H1 (cell line): ENCODE measurements around the gene UBN1. TPM values are rescaled to one million over a fixed set of nuclear protein-coding genes. Genes with fewer than 3 reads are reported as not detected.

Experiments used
- KDM1A ChIP-seq: fragments of 200-600, 300-600 bp; sonication (generic); IDR thresholded peaks from 2 replicates; pipeline ENCODE4 v1.7.1; 2016; ENCODE audit warnings: mild to moderate bottlenecking, low read length, borderline replicate concordance
- TBP ChIP-seq: IDR thresholded peaks from 2 replicates; pipeline ENCODE4 v1.6.1; 2011; ENCODE audit warnings: low read depth, low read length, improper control_type of control experiment
- polyA plus RNA-seq, 7 experiments: library from polyadenylated mRNA; depleted of rRNA in 3 of 7; stranded (reverse) in 5 of 7; unstranded in 2 of 7; fragments of >200 nt in 5 of 7; fragments of 200-250 nt in 2 of 7; gene quantifications; 1 replicate in 5 of 7; 2 replicates in 1 of 7; 4 replicates in 1 of 7; pipeline versions ENCODE4 v1.2.1 to v1.2.3, GENCODE V29; 2011 to 2013; ENCODE audit warnings: missing spikeins in 2 of 7, mixed read lengths in 2 of 7
- total RNA-seq: library from RNA; stranded (reverse); fragmentation: NEBNext Ultra II Directional; extraction: Animal tissue kit (Norgen Biotek cat#: 25700); gene quantifications from 2 replicates; pipeline ENCODE4 v1.2.1, GENCODE V29; 2021
- TF ChIP-seq, protein P1 (sequence below): fragments of 300-600 bp; sonication (generic); IDR thresholded peaks from 2 replicates; pipeline ENCODE4 v1.7.1; 2012; ENCODE audit warnings: low read length, moderate library complexity, mild to moderate bottlenecking, inconsistent platforms; ENCODE audit not compliant: insufficient replicate concordance

The UBN1 gene
- total and polyA plus RNA-seq, 2 of the 8 experiments (the other 6 are each of a cell fraction or from before 2014, with no cell fraction given), result 16.2 to 37.0 TPM

DNA sequence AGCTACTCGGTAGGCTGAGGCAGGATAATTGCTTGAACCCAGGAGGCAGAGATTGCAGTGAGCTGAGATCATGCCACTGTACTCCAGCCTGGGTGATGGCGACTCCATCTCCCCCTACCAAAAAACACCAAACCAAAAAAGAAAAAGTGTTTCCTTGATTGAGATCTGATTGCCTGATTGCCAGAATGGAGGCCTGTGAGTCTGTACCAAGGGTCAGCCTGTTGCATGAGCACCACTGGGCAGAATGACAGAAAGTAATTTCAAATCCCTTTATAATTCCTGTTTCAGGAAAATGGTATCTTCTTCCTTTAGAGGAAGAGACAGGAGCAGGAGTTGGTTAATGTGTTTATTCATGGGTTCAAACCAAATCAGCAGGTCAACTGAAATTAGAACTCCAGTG, 8.5 kb downstream of the UBN1 start (continued):
- TF ChIP-seq, protein P1, sequence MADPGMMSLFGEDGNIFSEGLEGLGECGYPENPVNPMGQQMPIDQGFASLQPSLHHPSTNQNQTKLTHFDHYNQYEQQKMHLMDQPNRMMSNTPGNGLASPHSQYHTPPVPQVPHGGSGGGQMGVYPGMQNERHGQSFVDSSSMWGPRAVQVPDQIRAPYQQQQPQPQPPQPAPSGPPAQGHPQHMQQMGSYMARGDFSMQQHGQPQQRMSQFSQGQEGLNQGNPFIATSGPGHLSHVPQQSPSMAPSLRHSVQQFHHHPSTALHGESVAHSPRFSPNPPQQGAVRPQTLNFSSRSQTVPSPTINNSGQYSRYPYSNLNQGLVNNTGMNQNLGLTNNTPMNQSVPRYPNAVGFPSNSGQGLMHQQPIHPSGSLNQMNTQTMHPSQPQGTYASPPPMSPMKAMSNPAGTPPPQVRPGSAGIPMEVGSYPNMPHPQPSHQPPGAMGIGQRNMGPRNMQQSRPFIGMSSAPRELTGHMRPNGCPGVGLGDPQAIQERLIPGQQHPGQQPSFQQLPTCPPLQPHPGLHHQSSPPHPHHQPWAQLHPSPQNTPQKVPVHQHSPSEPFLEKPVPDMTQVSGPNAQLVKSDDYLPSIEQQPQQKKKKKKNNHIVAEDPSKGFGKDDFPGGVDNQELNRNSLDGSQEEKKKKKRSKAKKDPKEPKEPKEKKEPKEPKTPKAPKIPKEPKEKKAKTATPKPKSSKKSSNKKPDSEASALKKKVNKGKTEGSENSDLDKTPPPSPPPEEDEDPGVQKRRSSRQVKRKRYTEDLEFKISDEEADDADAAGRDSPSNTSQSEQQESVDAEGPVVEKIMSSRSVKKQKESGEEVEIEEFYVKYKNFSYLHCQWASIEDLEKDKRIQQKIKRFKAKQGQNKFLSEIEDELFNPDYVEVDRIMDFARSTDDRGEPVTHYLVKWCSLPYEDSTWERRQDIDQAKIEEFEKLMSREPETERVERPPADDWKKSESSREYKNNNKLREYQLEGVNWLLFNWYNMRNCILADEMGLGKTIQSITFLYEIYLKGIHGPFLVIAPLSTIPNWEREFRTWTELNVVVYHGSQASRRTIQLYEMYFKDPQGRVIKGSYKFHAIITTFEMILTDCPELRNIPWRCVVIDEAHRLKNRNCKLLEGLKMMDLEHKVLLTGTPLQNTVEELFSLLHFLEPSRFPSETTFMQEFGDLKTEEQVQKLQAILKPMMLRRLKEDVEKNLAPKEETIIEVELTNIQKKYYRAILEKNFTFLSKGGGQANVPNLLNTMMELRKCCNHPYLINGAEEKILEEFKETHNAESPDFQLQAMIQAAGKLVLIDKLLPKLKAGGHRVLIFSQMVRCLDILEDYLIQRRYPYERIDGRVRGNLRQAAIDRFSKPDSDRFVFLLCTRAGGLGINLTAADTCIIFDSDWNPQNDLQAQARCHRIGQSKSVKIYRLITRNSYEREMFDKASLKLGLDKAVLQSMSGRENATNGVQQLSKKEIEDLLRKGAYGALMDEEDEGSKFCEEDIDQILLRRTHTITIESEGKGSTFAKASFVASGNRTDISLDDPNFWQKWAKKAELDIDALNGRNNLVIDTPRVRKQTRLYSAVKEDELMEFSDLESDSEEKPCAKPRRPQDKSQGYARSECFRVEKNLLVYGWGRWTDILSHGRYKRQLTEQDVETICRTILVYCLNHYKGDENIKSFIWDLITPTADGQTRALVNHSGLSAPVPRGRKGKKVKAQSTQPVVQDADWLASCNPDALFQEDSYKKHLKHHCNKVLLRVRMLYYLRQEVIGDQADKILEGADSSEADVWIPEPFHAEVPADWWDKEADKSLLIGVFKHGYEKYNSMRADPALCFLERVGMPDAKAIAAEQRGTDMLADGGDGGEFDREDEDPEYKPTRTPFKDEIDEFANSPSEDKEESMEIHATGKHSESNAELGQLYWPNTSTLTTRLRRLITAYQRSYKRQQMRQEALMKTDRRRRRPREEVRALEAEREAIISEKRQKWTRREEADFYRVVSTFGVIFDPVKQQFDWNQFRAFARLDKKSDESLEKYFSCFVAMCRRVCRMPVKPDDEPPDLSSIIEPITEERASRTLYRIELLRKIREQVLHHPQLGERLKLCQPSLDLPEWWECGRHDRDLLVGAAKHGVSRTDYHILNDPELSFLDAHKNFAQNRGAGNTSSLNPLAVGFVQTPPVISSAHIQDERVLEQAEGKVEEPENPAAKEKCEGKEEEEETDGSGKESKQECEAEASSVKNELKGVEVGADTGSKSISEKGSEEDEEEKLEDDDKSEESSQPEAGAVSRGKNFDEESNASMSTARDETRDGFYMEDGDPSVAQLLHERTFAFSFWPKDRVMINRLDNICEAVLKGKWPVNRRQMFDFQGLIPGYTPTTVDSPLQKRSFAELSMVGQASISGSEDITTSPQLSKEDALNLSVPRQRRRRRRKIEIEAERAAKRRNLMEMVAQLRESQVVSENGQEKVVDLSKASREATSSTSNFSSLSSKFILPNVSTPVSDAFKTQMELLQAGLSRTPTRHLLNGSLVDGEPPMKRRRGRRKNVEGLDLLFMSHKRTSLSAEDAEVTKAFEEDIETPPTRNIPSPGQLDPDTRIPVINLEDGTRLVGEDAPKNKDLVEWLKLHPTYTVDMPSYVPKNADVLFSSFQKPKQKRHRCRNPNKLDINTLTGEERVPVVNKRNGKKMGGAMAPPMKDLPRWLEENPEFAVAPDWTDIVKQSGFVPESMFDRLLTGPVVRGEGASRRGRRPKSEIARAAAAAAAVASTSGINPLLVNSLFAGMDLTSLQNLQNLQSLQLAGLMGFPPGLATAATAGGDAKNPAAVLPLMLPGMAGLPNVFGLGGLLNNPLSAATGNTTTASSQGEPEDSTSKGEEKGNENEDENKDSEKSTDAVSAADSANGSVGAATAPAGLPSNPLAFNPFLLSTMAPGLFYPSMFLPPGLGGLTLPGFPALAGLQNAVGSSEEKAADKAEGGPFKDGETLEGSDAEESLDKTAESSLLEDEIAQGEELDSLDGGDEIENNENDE, result no peak
- TF ChIP-seq KDM1A (no peak), TBP (no peak)
